Measurements from ENCODE around the gene KIAA1958.
A peak's percentile ranks its signal among the peaks of the same experiment; 100 is the strongest.
"Not testable (repeated sequence)": the region's sequence is repeated elsewhere in the genome, so short reads cannot be mapped to it uniquely, and the experiment has no call there.

Gene KIAA1958

GRCh38 chr9:112669326-112669725 lies 182.7 kb downstream of the KIAA1958 start:
- DNase-seq = no peak

DNA sequence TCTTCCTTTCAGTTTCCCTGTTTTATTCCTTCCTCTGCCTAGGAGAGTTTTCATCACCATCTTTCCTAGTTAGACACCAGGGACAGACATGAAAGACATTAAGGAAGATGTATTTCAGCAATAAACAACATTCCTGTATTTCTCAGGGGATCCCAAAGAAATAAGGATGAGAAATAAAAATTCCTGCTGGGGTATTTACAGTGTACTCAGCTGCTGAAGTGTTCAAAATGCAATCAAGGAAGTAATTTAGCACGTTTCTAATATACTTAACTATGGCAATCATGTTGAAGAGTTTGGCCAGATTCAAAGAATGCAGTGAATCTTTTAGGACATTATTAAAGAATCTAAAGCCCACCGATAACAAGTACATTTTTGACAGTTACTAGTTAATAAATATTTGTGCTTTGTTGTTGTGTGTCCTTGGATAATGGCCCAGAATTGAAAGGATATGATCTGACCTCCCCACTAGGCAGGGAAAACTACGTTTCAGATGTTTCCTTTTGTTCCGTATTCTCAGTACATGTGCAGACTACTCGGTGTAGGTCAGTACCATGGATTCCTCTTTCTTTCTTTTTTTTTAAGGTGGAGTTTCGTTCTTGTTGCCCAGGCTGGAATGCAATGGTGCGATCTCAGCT lies 184.5 kb downstream of the KIAA1958 start:
- DNase-seq = no peak

GRCh38 chr9:112673221-112673620 lies 186.6 kb downstream of the KIAA1958 start:
- not testable (repeated sequence) for DNase-seq

DNA sequence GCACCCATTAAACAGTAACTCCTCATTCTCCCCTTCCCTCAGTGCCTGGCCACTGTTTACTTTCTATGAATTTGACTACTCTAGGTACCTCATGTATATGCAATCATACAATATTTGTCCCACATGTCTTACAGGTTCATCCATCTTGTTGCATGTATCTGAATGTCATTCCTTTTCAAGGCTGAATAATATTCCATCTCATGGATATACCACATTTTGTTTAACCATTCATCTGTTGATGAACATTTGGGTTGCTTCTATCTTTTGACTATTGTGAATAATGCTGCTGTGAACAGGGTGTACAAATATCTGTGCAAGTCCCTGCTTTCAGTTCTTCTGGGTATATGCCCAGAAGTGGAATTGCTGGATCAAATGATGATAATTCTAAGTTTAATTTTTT lies 190.4 kb downstream of the KIAA1958 start:
- DNase-seq = no peak

GRCh38 chr9:112680731-112681402 lies 194.2 kb downstream of the KIAA1958 start:
- DNase-seq = no peak

GRCh38 chr9:112689161-112689740 lies 202.6 kb downstream of the KIAA1958 start:
- DNase-seq = no peak

GRCh38 chr9:112694706-112695555 lies 208.3 kb downstream of the KIAA1958 start:
- no peak for DNase-seq

- DNase-seq = no peak
Observed at GRCh38 chr9:112696461-112696860, 209.8 kb downstream of the KIAA1958 start.

GRCh38 chr9:112699230-112699629 lies 212.6 kb downstream of the KIAA1958 start:
- DNase-seq = no peak

DNA sequence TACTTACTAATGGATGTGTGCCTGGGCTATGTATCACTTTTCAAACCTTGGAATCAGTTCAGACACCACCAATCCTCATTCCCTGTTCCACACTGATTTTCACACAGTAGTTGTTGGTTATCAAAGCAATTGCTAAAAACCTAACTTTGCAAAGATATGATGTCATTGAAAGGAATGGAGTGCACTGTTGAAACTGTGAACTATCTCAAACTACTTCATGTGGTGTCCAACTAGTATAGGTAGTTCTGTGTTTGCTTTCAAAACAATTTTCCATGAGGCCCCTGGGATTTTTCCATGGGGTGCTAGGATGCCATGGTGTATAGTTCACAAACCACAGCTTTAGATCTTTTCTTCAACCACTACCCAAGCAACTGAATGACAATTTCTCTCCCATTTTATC lies 213.5 kb downstream of the KIAA1958 start:
- no peak for DNase-seq

- DNase-seq = no peak
Observed at GRCh38 chr9:112703304-112703703, 216.7 kb downstream of the KIAA1958 start.

DNA sequence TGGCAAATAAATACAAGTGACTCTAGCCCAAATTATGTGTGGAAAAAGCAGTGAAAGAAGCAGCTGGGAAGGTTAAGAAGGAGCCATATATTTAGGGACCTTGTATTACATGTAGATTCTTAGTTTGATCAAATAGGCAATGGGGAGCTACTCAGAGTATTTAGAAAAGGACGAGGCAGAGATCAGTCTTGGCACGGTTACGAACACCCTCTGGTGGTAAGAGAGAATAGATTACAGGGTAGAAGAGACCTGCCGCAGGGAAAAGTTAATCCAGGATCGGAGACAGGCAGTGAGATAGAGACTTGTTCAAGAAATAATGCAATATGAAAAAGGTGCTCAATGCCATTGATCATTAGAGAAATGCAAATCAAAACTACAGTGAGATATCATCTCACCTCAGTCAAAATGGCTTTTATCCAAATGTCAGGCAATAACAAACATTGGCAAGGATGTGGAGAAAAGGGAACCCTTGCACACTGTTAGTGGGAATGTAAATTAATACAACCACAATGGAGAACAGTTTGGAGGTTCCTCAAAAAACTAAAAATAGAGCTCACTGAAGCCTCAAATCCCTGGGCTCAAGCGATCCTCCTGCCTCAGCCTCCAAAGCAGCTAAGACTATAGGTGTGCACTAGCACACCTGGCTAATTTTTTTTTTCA lies 219.3 kb downstream of the KIAA1958 start:
- DNase-seq = peak; percentile 3

- DNase-seq = peak; percentile 2
Observed at GRCh38 chr9:112711050-112711689, 224.5 kb downstream of the KIAA1958 start.

- no peak for DNase-seq
Observed at GRCh38 chr9:112712678-112713077, 226.1 kb downstream of the KIAA1958 start.

DNA sequence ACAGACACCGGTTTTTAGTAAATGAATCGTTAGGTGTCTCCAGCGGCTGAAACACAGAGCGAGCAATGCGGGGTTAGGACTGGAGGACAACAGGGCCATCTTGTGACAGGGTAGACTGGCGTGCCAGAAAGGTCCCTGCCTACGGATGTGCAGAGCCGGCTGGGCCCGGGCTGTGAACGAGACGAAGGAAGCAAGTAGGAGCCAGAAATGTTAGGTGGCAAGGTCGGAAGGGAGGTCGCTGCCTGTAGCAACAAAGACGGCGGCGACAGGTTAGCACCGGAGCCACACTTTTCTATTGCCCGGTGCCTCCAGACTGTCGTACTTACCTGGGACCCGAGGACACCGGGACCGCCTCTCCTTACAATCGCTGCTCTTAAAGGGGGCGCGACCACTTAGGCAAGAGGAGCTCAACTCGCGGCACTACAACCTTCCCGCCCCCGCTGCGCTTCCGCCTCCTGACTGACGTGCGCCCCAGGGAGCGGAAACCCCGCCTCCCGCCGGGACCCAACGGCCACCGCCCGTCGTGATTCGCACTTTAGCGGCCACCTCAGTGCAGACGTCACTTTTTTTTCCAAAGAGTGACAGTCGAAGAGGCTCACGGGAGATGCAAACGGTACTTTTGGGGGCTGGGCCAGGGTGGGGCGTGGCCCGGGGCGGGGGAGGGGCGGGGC lies 231.2 kb downstream of the KIAA1958 start, which contains the start of gene INIP:
INIP (minus strand) TSS at position 457 of the 671 bp plus-strand sequence. CDS start 1,632 bp downstream, outside the sequence.
- peak; percentile 95 for DNase-seq
